PFSK-1 (cell line): ENCODE measurements around the gene NOBOX.

Source experiments
- FOXP2 ChIP-seq: optimal IDR thresholded peaks from 2 replicates; pipeline ENCODE3; 2011; ENCODE audit warnings: borderline replicate concordance, control low read depth, inconsistent platforms; ENCODE audit not compliant: insufficient read depth; ENCODE audit errors: extremely low read length, extremely low read depth
- POLR2AphosphoS5 ChIP-seq: IDR thresholded peaks from 2 replicates; pipeline ENCODE4 v1.6.1; 2012; ENCODE audit warnings: low read depth, mild to moderate bottlenecking, control low read depth, low read length, moderate library complexity
- REST ChIP-seq, 2 experiments: IDR thresholded peaks; 2 replicates each; pipeline versions ENCODE4 v1.6.1 to v1.8.0; 2011 to 2012; ENCODE audit warnings: low read depth in 2 of 2, low read length in 2 of 2, control low read depth in 1 of 2, inconsistent platforms in 1 of 2, mild to moderate bottlenecking in 1 of 2, moderate library complexity in 1 of 2; ENCODE audit not compliant: insufficient read depth in 1 of 2
- SIN3A ChIP-seq: IDR thresholded peaks from 2 replicates; pipeline ENCODE4 v1.6.1; 2012; ENCODE audit warnings: mild to moderate bottlenecking, low read length, moderate library complexity, borderline replicate concordance; ENCODE audit not compliant: insufficient read depth
- TAF1 ChIP-seq: IDR thresholded peaks from 2 replicates; pipeline ENCODE4 v1.6.1; 2012; ENCODE audit warnings: low read length, control low read depth, borderline replicate concordance; ENCODE audit not compliant: insufficient read depth

Gene NOBOX

GRCh38 chr7:144397086-144397485 lies 6.4 kb downstream of the NOBOX start:
- TF ChIP-seq REST (IDR thresholded peaks at IDR 0.05; ENCODE audit: insufficient read depth in 1 of 2, low read depth in 2 of 2, low read length in 2 of 2) (no peak), POLR2AphosphoS5 (no peak), SIN3A (no peak)

GRCh38 chr7:144391823-144392255 lies 11.7 kb downstream of the NOBOX start:
- no peak for TF ChIP-seq FOXP2
- no peak for TF ChIP-seq SIN3A
- no peak for TF ChIP-seq REST (IDR thresholded peaks at IDR 0.05; ENCODE audit: insufficient read depth in 1 of 2, low read depth in 2 of 2, low read length in 2 of 2)
- TF ChIP-seq TAF1: no peak
- no peak for TF ChIP-seq POLR2AphosphoS5

GRCh38 chr7:144391014-144391413 lies 12.5 kb downstream of the NOBOX start:
- TF ChIP-seq POLR2AphosphoS5 (no peak), REST (IDR thresholded peaks at IDR 0.05; ENCODE audit: insufficient read depth in 1 of 2, low read depth in 2 of 2, low read length in 2 of 2) (no peak), SIN3A (no peak), TAF1 (no peak), FOXP2 (no peak)

GRCh38 chr7:144390481-144390880 lies 13.0 kb downstream of the NOBOX start:
- TF ChIP-seq POLR2AphosphoS5: no peak
- no peak for TF ChIP-seq SIN3A
- no peak for TF ChIP-seq TAF1
- TF ChIP-seq REST (IDR thresholded peaks at IDR 0.05; ENCODE audit: insufficient read depth in 1 of 2, low read depth in 2 of 2, low read length in 2 of 2): no peak

GRCh38 chr7:144388950-144389349 lies 14.5 kb downstream of the NOBOX start:
- no peak for TF ChIP-seq SIN3A
- TF ChIP-seq TAF1: no peak
- no peak for TF ChIP-seq POLR2AphosphoS5
- TF ChIP-seq REST (IDR thresholded peaks at IDR 0.05; ENCODE audit: insufficient read depth in 1 of 2, low read depth in 2 of 2, low read length in 2 of 2): no peak
- TF ChIP-seq FOXP2: no peak
